Measurements from ENCODE around the gene WDFY3.

The WDFY3 gene

DNA sequence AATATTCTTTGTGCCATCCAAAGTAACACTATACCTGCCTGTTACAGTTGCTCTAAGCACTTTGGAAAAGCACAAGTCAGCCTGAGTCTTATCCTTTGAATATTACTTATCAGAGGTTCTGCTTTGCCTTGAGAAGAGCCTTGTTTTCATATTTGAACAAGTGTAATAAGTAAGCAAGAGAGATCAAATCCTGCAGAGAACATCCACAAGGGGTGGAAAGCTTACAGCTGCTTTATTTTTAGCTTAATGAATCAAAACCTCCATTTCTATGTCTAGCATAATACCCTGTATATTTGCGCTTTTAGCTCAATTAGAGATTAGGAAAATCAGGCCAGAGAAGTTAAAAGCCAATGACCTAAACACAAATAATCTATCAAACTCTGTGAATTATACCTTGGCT is 243.8 kb downstream of the WDFY3 start:
- no peak for DNase-seq (ENCODE audit: low read depth, low spot score)
- TF ChIP-seq CTCF (IDR thresholded peaks at IDR 0.05; ENCODE audit: low read depth, low read length) = no peak
- H3K4me3 ChIP-seq (ENCODE audit: low read depth, low read length) = no peak overlapping the region
- in situ Hi-C loops (cut with HindIII; ENCODE audit: low sequenced_read_pairs) = no loop called here

GRCh38 chr4:84719115-84719514 is 247.4 kb downstream of the WDFY3 start:
- no peak overlapping the region for H3K4me3 ChIP-seq (ENCODE audit: low read depth, low read length)
- in situ Hi-C loops (cut with HindIII; ENCODE audit: low sequenced_read_pairs) = no loop called here
- no peak for TF ChIP-seq CTCF (IDR thresholded peaks at IDR 0.05; ENCODE audit: low read depth, low read length)
- no peak for DNase-seq (ENCODE audit: low read depth, low spot score)

- H3K4me3 ChIP-seq (ENCODE audit: low read depth, low read length) = no peak overlapping the region
- DNase-seq (ENCODE audit: low read depth, low spot score) = no peak
- in situ Hi-C loops (cut with HindIII; ENCODE audit: low sequenced_read_pairs) = no loop called here
- TF ChIP-seq CTCF (IDR thresholded peaks at IDR 0.05; ENCODE audit: low read depth, low read length) = no peak
Observed at GRCh38 chr4:84718699-84719098, 247.8 kb downstream of the WDFY3 start.

DNA sequence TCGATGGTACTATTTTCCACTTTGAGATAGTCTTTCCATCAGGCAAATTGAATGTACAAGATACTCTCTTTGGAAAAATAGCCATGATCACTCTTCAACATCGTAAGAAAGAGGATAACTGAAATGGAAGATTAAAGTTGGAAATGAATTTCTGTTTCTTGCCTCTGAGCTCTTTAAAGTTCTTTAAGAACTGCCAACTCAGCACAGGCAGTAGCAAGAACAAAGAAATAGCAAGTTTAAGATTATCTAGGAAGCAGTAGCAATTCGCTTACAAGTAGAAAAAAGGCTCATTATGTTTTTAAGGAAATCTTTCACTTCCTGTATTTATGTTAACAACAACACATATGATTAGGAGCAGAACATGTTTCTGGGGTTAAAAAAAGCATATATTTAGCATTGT is 255.9 kb downstream of the WDFY3 start:
- DNase-seq (ENCODE audit: low read depth, low spot score) = no peak
- no peak for TF ChIP-seq CTCF (IDR thresholded peaks at IDR 0.05; ENCODE audit: low read depth, low read length)
- in situ Hi-C loops (cut with HindIII; ENCODE audit: low sequenced_read_pairs) = no loop called here
- H3K4me3 ChIP-seq (ENCODE audit: low read depth, low read length) = no peak overlapping the region

GRCh38 chr4:84708406-84709135 is 257.9 kb downstream of the WDFY3 start:
- peak; percentile 37 for DNase-seq (ENCODE audit: low read depth, low spot score)

DNA sequence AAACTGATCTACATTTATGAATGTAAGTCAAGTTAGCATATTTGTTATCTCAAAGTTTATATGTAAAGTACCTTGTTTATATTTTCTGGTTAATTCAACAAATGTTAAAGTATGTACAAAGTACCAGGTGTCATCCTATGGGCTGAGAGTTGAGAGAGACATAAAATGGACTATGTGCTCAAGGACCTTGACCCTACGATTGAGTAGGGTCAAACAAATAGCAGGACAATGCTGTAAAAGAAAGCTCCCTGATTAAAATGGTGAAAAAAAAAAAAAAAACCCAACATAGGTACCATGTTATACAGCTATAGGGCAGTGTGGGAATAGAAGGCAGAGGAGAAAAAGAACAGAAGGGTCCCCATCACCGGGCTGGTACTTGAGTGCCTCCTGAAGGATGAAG is 260.2 kb downstream of the WDFY3 start:
- DNase-seq (ENCODE audit: low read depth, low spot score) = no peak
- no peak for TF ChIP-seq CTCF (IDR thresholded peaks at IDR 0.05; ENCODE audit: low read depth, low read length)
- H3K4me3 ChIP-seq (ENCODE audit: low read depth, low read length) = no peak overlapping the region
- in situ Hi-C loops (cut with HindIII; ENCODE audit: low sequenced_read_pairs) = no loop called here

More at GRCh38 chr4:84708406-84709135, 257.9 kb downstream of the WDFY3 start:
- H3K4me3 ChIP-seq (ENCODE audit: low read depth, low read length) = no peak overlapping the region
- TF ChIP-seq CTCF (IDR thresholded peaks at IDR 0.05; ENCODE audit: low read depth, low read length) = no peak
- in situ Hi-C loops (cut with HindIII; ENCODE audit: low sequenced_read_pairs) = no loop called here
